Neural cell (in vitro differentiated cells): ENCODE measurements around the gene SLC15A4. TPM values are rescaled to one million over a fixed set of nuclear protein-coding genes. Genes with fewer than 3 reads are reported as not detected.
"Not testable (repeated sequence)": the region's sequence is repeated elsewhere in the genome, so short reads cannot be mapped to it uniquely, and the experiment has no call there.

ENCODE experiments used
- H2AFZ ChIP-seq: fragments of 200-600, 300-800 bp; sonication (generic), shearing (Covaris generic); 2 replicates; pipeline ENCODE4 v1.6.0; 2014; ENCODE audit warnings: low read depth, mild to moderate bottlenecking, antibody characterized with exemption, low read length, moderate library complexity
- H3F3A ChIP-seq: fragments of 200-600 bp; shearing (Covaris generic); 2 replicates; pipeline ENCODE4 v1.6.1; 2016; ENCODE audit warnings: mild to moderate bottlenecking, moderate library complexity, mixed read lengths, antibody characterized with exemption, low read length; ENCODE audit not compliant: insufficient read depth, poor library complexity, severe bottlenecking
- H3K27ac ChIP-seq: fragments of 200-600, 300-800 bp; sonication (generic), shearing (Covaris generic); 2 replicates; pipeline ENCODE4 v1.5.1; 2014; ENCODE audit warnings: mild to moderate bottlenecking, low read length, moderate library complexity
- H3K27me3 ChIP-seq: fragments of 300-800, 200-600 bp; sonication (generic), shearing (Covaris generic); 2 replicates; pipeline ENCODE4 v1.6.0; 2014; ENCODE audit warnings: mild to moderate bottlenecking, low read depth, low read length, moderate library complexity; ENCODE audit not compliant: insufficient read depth
- H3K36me3 ChIP-seq: fragments of 300-800, 200-600 bp; sonication (generic), shearing (Covaris generic); 2 replicates; pipeline ENCODE4 v1.5.1; 2014; ENCODE audit warnings: mild to moderate bottlenecking, antibody characterized with exemption, low read length, moderate library complexity; ENCODE audit not compliant: insufficient read depth
- H3K4me2 ChIP-seq: fragments of 300-800, 200-600 bp; sonication (generic), shearing (Covaris generic); 2 replicates; pipeline ENCODE4 v1.6.0; 2014; ENCODE audit warnings: mild to moderate bottlenecking, low read length
- H3K4me3 ChIP-seq: fragments of 300-800, 200-600 bp; sonication (generic), shearing (Covaris generic); 2 replicates; pipeline ENCODE4 v1.5.1; 2014; ENCODE audit warnings: mild to moderate bottlenecking, low read length, moderate library complexity
- H3K79me2 ChIP-seq: fragments of 200-600 bp; shearing (Covaris generic); replicated peaks from 2 replicates; pipeline ENCODE4 v1.6.0; 2014; ENCODE audit warnings: mild to moderate bottlenecking, low read length, moderate library complexity; ENCODE audit not compliant: insufficient read depth
- H3K9ac ChIP-seq: fragments of 300-800, 200-600 bp; sonication (generic), shearing (Covaris generic); 2 replicates; pipeline ENCODE4 v1.6.1; 2016; ENCODE audit warnings: mild to moderate bottlenecking, low read length, mixed read lengths
- H3K9me2 ChIP-seq: fragments of 200-600 bp; shearing (Covaris generic); 2 replicates; pipeline ENCODE4 v1.6.1; 2016; ENCODE audit warnings: mild to moderate bottlenecking, low read length, mixed read lengths; ENCODE audit not compliant: insufficient read depth
- H3K9me3 ChIP-seq: fragments of 200-600, 300-800 bp; sonication (generic), shearing (Covaris generic); 2 replicates; pipeline ENCODE4 v1.6.1; 2016; ENCODE audit warnings: mild to moderate bottlenecking, mixed run types, low read length, moderate library complexity, mixed read lengths
- H4K20me1 ChIP-seq: fragments of 200-600 bp; shearing (Covaris generic); 2 replicates; pipeline ENCODE4 v1.6.1; 2016; ENCODE audit warnings: mild to moderate bottlenecking, mixed run types; ENCODE audit not compliant: insufficient read depth
- CTCF ChIP-seq: fragments of 450-650 bp; IDR thresholded peaks from 2 replicates; pipeline ENCODE4 v1.5.1; 2014; ENCODE audit warnings: antibody characterized with exemption, mild to moderate bottlenecking, moderate library complexity; ENCODE audit not compliant: poor library complexity, severe bottlenecking
- EP300 ChIP-seq: fragments of 450-650 bp; conservative IDR thresholded peaks from 2 replicates; pipeline ENCODE4 v1.6.1; 2014; ENCODE audit warnings: antibody characterized with exemption, mild to moderate bottlenecking, moderate library complexity; ENCODE audit not compliant: poor library complexity, severe bottlenecking
- EZH2 ChIP-seq: fragments of 200-600, 300-800 bp; shearing (Covaris generic), sonication (generic); IDR thresholded peaks from 2 replicates; pipeline ENCODE4 v1.6.1; 2014; ENCODE audit warnings: antibody characterized with exemption, low read length, borderline replicate concordance, mild to moderate bottlenecking; ENCODE audit not compliant: insufficient read depth, poor library complexity, severe bottlenecking
- MXI1 ChIP-seq: fragments of 450-650 bp; conservative IDR thresholded peaks from 2 replicates; pipeline ENCODE4 v1.6.1; 2014; ENCODE audit warnings: antibody characterized with exemption, mild to moderate bottlenecking; ENCODE audit not compliant: poor library complexity, severe bottlenecking
- RAD21 ChIP-seq: fragments of 450-650 bp; conservative IDR thresholded peaks from 2 replicates; pipeline ENCODE4 v1.6.1; 2014; ENCODE audit warnings: antibody characterized with exemption, mild to moderate bottlenecking, moderate library complexity
- REST ChIP-seq: IDR thresholded peaks from 2 replicates; pipeline ENCODE4 v1.6.1; 2012; ENCODE audit warnings: borderline replicate concordance
- SMC3 ChIP-seq: fragments of 450-650 bp; conservative IDR thresholded peaks from 2 replicates; pipeline ENCODE4 v1.6.1; 2014; ENCODE audit warnings: antibody characterized with exemption, mild to moderate bottlenecking, moderate library complexity; ENCODE audit not compliant: poor library complexity
- TAF1 ChIP-seq: IDR thresholded peaks from 2 replicates; pipeline ENCODE4 v1.6.1; 2012; ENCODE audit warnings: low read depth
- polyA plus RNA-seq: library from polyadenylated mRNA; depleted of rRNA; stranded (reverse); fragments of >200 nt; gene quantifications from 2 replicates; pipeline ENCODE4 v1.2.3, GENCODE V29; 2014

The SLC15A4 gene
- polyA plus RNA-seq, 1 donor from 2014 or later: 34.7 TPM

GRCh38 chr12:128806573-128806972, 17.2 kb downstream of the SLC15A4 start:
- Histone ChIP-seq H3F3A (peaks cover 4% of the 10 kb centered on the region), H3K9me3 (no peaks in the 10 kb centered on the region), H3K27ac (no peak overlapping the region), H3K27me3 (no peaks in the 10 kb centered on the region), H3K4me3 (no peak overlapping the region), H3K79me2 (peaks cover 4% of the 10 kb centered on the region), H3K36me3 (peaks cover 6% of the 10 kb centered on the region), H3K9ac (no peak overlapping the region), H4K20me1 (no peaks in the 10 kb centered on the region), H2AFZ (no peak overlapping the region), H3K9me2 (no peaks in the 10 kb centered on the region), H3K4me2 (no peak overlapping the region)
- no peak for TF ChIP-seq EZH2
- no peak for TF ChIP-seq RAD21
- TF ChIP-seq MXI1: no peak
- no peak for TF ChIP-seq CTCF

- H3K4me3 ChIP-seq, H4K20me1 ChIP-seq, H3K27me3 ChIP-seq, H2AFZ ChIP-seq, H3K79me2 ChIP-seq, H3K9ac ChIP-seq, H3K36me3 ChIP-seq, H3F3A ChIP-seq, H3K27ac ChIP-seq, H3K4me2 ChIP-seq, H3K9me3 ChIP-seq, H3K9me2 ChIP-seq: not testable (repeated sequence)
Observed at GRCh38 chr12:128805406-128805805, 18.4 kb downstream of the SLC15A4 start.

- no peak for TF ChIP-seq MXI1
- no peak for TF ChIP-seq TAF1
- no peak for TF ChIP-seq REST
- no peak for TF ChIP-seq EP300
- TF ChIP-seq RAD21: no peak
- TF ChIP-seq SMC3: no peak
- Histone ChIP-seq H2AFZ (no peak overlapping the region), H3K9ac (no peak overlapping the region), H3K36me3 (peaks cover 12% of the 10 kb centered on the region), H3K9me3 (no peaks in the 10 kb centered on the region), H3K27ac (no peak overlapping the region), H3K4me3 (no peak overlapping the region), H3K79me2 (peaks cover 4% of the 10 kb centered on the region), H3K4me2 (no peak overlapping the region), H3F3A (no peaks in the 10 kb centered on the region), H3K9me2 (no peaks in the 10 kb centered on the region), H4K20me1 (no peaks in the 10 kb centered on the region), H3K27me3 (no peaks in the 10 kb centered on the region)
Observed at GRCh38 chr12:128804762-128805161, 19.0 kb downstream of the SLC15A4 start.
